Measurements from ENCODE around the gene ACTR3. TPM values are rescaled to one million over a fixed set of nuclear protein-coding genes. Genes with fewer than 3 reads are reported as not detected.

The ACTR3 gene
- total RNA-seq, 1 donor from 2014 or later, result 105 TPM

- no peak for DNase-seq (ENCODE audit: extremely low spot score in 2 of 2)
- Histone ChIP-seq H3K4me1 (no peaks in the 10 kb centered on the region), H3K27me3 (no peaks in the 10 kb centered on the region), H3K9me3 (no peaks in the 10 kb centered on the region), H3K4me3 (no peak overlapping the region), H3K36me3 (no peaks in the 10 kb centered on the region), H3K27ac (no peak overlapping the region)
- intact Hi-C loops (cut with DNase I), result no loop called here
- TF ChIP-seq POLR2AphosphoS5 (IDR thresholded peaks at IDR 0.05; ENCODE audit: insufficient read depth in 1 of 2, low read depth in 1 of 2) (no peak), POLR2A (IDR thresholded peaks at IDR 0.05) (no peak), CTCF (IDR thresholded peaks at IDR 0.05) (no peak)
Observed at GRCh38 chr2:113980946-113981345, 91.1 kb downstream of the ACTR3 start.

- Histone ChIP-seq H3K9me3 (no peaks in the 10 kb centered on the region), H3K4me1 (no peaks in the 10 kb centered on the region), H3K4me3 (no peak overlapping the region), H3K27me3 (no peaks in the 10 kb centered on the region), H3K36me3 (no peaks in the 10 kb centered on the region), H3K27ac (no peak overlapping the region)
- intact Hi-C loops (cut with DNase I), result no loop called here
- TF ChIP-seq POLR2AphosphoS5 (IDR thresholded peaks at IDR 0.05; ENCODE audit: insufficient read depth in 1 of 2, low read depth in 1 of 2), result no peak
- no peak for TF ChIP-seq POLR2A (IDR thresholded peaks at IDR 0.05)
- no peak for TF ChIP-seq CTCF (IDR thresholded peaks at IDR 0.05)
- no peak for DNase-seq (ENCODE audit: extremely low spot score in 2 of 2)
Observed at GRCh38 chr2:113981404-113982134, 91.7 kb downstream of the ACTR3 start.

- Histone ChIP-seq H3K36me3 (no peaks in the 10 kb centered on the region), H3K4me1 (no peaks in the 10 kb centered on the region), H3K9me3 (no peaks in the 10 kb centered on the region), H3K27ac (no peak overlapping the region), H3K27me3 (no peaks in the 10 kb centered on the region), H3K4me3 (no peak overlapping the region)
- DNase-seq (ENCODE audit: extremely low spot score in 2 of 2), result no peak
- intact Hi-C loops (cut with DNase I), result no loop called here
- no peak for TF ChIP-seq POLR2AphosphoS5 (IDR thresholded peaks at IDR 0.05; ENCODE audit: insufficient read depth in 1 of 2, low read depth in 1 of 2)
- no peak for TF ChIP-seq POLR2A (IDR thresholded peaks at IDR 0.05)
- TF ChIP-seq CTCF (IDR thresholded peaks at IDR 0.05), result no peak
Observed at GRCh38 chr2:113985554-113986397, 95.9 kb downstream of the ACTR3 start.

GRCh38 chr2:113986762-113987290, 96.9 kb downstream of the ACTR3 start:
- intact Hi-C loops (cut with DNase I), result no loop called here
- Histone ChIP-seq H3K4me1 (no peaks in the 10 kb centered on the region), H3K4me3 (no peak overlapping the region), H3K27ac (no peak overlapping the region), H3K36me3 (no peaks in the 10 kb centered on the region), H3K27me3 (no peaks in the 10 kb centered on the region), H3K9me3 (no peaks in the 10 kb centered on the region)
- TF ChIP-seq CTCF (IDR thresholded peaks at IDR 0.05) (no peak), POLR2A (IDR thresholded peaks at IDR 0.05) (no peak), POLR2AphosphoS5 (IDR thresholded peaks at IDR 0.05; ENCODE audit: insufficient read depth in 1 of 2, low read depth in 1 of 2) (no peak)
- DNase-seq (ENCODE audit: extremely low spot score in 2 of 2), result no peak

Data from vagina (tissue), 2 donors.